GM04504 (cell line): ENCODE results near the gene CRY1.
"Not testable (repeated sequence)": the region's sequence is repeated elsewhere in the genome, so short reads cannot be mapped to it uniquely, and the experiment has no call there.

Source experiments
- DNase-seq: peaks from one replicate; pipeline ENCODE4 v3.0.0-alpha.2; 2012; ENCODE audit warnings: low read depth

CRY1 gene

DNA sequence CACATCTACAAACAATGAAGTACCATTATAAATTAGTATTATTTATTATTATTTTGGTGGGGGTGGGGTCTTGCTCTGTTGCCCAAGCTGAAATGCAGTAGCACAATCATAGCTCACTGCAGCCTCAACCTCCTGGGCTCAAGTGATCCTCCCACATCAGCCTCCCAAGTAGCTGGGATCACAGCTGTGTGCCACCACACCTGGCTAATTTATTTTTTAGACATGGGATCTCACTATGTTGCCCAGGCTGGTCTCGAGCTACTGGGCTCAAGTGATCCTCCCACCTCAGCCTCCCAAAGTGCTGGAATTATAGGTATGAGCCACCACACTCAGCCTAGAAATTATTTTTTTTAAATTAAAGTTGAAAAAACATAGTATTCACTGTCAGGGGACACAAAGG, 15.0 kb upstream of the CRY1 start:
- not testable (repeated sequence) for DNase-seq

GRCh38 chr12:107107381-107107780, 14.0 kb upstream of the CRY1 start:
- no peak for DNase-seq

- DNase-seq, result no peak
Observed at GRCh38 chr12:107106241-107107025, 13.1 kb upstream of the CRY1 start.

DNA sequence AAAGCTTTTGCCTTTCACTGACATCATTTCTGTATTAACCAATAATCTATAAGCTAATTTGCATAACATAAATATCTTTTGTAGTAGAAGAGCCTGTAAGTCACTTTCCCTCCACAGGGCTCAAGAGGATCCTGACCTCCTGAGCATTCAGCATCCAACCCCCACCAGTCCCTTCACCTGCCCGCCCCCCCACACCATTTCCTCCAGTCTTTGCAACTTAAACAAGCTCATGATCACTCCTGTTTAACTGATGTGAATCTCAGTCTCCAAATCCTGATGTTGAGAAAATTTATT, 12.0 kb upstream of the CRY1 start:
- DNase-seq, result no peak

DNA sequence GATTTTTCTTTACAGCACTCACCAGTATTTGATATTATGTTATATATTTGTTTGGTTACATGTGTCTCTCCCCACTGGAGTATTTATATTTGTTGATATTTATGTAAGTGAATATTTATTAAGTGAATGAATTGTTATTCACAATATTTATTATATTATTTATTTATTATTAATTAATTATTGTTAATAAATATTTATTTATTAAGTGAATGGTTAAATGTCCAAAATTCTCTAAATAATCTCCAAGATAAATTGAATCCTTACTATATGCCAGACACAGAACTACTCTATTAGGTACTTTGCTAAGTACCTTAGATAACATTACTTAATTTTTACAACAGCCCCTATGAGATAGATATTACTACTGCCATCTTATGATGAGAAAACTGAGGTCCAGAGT, 10.2 kb upstream of the CRY1 start:
- DNase-seq, result no peak

DNA sequence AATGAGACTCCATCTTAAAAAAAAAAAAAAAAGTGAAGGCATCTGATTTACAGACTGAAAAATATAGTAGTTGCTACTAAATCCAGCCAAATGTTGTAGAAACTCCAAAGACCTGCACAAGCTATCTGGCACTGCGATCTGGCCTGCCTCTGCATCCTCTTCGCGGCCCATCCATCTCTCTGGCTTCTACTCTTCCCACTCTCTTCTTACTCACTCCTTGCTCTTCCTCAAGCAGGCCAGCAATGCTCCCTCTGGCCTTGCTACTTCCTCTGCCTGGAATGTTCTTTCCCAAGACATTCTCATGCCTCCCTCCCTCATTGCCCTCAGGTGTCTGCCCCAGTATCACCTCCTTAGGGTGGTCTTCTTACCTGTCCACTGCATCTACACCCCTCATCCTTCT, 9.7 kb upstream of the CRY1 start:
- DNase-seq, result no peak

GRCh38 chr12:107102294-107102693, 8.9 kb upstream of the CRY1 start:
- no peak for DNase-seq

GRCh38 chr12:107101651-107102050, 8.3 kb upstream of the CRY1 start:
- no peak for DNase-seq

GRCh38 chr12:107099917-107100316, 6.6 kb upstream of the CRY1 start:
- no peak for DNase-seq

DNA sequence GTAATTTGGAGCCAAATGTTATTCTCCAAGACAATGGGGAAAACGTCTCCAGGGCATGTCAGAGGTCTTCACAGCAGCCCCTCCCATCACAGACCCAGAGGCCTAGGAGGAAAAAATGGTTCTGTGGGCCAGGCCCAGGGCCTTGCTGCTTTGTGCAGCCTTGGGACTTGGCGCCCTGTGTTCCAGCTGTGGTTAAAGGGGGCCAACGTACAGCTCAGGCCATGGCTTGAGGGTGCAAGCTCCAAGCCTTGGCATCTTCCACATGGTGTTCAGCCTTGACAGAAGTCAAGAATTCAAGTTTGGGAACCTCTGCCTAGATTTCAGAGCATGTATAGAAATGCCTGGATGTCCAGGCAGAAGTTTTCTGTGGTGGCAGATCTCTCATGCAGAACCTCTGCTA, 3.2 kb upstream of the CRY1 start:
- DNase-seq, result no peak

- DNase-seq, result no peak
Observed at GRCh38 chr12:107094183-107094448, 767 bp upstream of the CRY1 start.

- no peak for DNase-seq
Observed at GRCh38 chr12:107092669-107093416, 506 bp downstream of the CRY1 start.

GRCh38 chr12:107091989-107092641, 1.2 kb downstream of the CRY1 start:
- DNase-seq, result peak; percentile 92

DNA sequence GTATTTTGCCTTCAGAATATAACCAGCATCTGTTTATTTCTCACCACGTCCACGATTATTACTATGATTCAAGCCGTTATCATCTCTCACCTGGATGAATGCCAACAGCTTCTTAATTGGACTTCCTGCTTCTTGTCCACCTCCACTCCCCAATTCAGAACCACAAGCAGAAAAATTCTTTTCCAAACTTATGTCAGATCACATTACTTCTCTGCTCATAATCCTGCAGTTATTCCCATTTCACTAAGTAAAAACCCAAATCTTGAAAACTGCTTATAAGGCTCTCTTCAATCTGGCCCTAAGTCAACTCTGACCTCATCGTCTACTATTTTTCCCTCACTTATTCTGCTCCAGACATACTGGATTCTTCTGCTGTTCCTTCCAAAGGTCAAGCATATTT, 2.0 kb downstream of the CRY1 start:
- DNase-seq, result no peak

- no peak for DNase-seq
Observed at GRCh38 chr12:107090711-107091110, 2.6 kb downstream of the CRY1 start.

DNA sequence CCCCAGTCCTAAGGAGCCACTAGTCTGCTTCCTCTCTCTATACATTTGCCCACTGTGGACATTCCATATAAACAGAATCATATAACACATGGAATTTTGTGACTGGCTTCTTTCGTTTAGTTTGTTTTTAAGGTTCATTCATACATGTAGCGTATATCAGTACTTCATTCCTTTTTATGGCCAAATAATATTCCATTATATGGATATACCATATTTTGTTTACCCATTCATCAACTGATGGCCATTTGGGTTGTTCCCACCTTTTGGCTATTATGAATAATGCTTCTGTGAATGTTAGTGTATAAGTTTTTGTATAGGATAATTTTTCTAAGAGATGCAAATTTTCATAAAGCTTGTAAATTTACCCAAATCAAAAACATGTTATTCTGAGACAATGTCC, 4.4 kb downstream of the CRY1 start:
- DNase-seq, result no peak

GRCh38 chr12:107086314-107086713, 7.0 kb downstream of the CRY1 start:
- no peak for DNase-seq

DNA sequence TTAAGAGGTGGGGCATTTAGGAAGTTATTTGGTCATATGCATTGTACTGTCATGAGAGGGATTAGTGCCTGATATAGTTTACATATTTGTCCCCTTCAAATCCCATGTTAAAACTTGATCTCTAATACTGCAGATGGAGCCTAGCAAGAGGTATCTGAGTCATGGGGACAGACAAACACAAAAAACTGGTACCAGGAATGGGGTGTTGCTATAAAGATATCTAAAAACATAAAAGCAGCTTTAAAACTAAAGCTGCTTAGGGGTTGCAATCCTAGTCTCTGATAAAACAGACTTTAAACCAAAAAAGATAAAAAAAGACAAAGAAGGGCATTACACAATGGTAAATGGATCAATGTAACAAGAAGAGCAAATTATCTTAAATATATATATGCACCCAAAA, 11.6 kb downstream of the CRY1 start:
- DNase-seq, result no peak

DNA sequence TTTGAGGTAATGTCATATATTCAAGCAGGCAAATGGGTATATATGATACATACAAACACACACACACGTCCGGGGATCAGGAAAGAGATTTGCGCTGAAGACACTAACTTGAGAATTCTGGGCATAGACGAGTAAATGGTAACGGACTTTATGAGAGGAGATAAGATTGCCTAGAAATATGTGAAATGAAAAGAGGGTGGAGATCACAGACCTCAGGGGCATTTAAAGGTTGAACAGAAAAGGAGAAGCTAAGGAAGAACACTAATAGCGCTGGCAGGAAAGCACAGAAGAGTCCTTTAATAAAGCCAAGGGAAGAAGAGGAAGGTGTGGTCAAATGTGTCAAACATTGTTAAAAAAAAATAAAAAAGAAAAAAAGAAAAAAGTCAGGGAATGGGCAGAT, 13.1 kb downstream of the CRY1 start:
- DNase-seq, result no peak

DNA sequence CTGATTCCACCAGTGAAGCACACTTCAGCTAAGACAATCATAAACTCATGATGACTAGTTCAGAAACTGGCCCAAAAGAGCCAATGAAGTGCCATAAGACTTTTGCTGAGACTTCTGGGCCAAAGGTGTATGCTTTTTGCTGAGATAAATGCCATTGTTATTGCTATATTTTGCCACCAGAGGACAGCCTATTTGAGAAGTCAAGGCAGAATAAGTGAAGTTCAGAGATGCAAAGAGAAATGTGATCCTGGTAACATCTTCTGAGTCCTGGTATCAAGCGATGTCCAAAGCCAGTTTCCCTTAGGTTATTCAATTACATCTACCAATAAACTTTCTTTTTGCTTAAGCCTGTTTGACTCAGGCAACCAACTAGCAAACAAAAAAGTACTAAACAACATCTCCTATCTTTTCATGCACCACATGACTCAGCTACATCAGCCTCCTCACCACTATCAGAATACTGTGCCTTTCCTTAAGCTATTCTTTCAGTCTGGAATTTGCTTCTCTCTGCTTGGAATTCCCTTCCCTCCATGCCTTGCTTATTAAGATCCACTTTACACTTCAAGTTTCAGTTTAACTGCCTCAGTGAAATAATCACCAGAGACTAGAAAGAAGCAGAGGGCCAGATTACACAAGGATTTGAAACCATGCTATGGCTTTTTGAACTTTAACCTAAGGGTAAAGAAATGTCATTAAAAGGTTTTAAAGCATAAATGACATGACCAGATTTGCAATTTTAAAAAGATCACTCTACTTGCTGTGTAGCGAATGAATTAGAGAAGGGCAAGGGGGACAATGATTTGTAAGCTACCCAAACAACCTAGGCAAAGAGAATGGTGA, 14.0 kb downstream of the CRY1 start:
- peak; percentile 6 for DNase-seq

GRCh38 chr12:107073266-107073665, 20.1 kb downstream of the CRY1 start:
- not testable (repeated sequence) for DNase-seq

- no peak for DNase-seq
Observed at GRCh38 chr12:107066691-107067090, 26.7 kb downstream of the CRY1 start.

GRCh38 chr12:107064687-107065086, 28.7 kb downstream of the CRY1 start:
- DNase-seq, result no peak
